DOHH2 (cell line): Measurements from ENCODE around the gene LTB.

Source experiments
- H3F3A ChIP-seq: fragments of 200-600 bp; sonication (generic), shearing (Covaris generic); 2 replicates; pipeline ENCODE4 v1.6.0; 2016; ENCODE audit warnings: antibody characterized with exemption, mild to moderate bottlenecking; ENCODE audit not compliant: control insufficient read depth, insufficient read depth
- H3K27ac ChIP-seq: fragments of 200-600 bp; sonication (generic); 2 replicates; pipeline ENCODE4 v1.5.1; 2014; ENCODE audit warnings: low read depth, mild to moderate bottlenecking, low read length, moderate library complexity
- H3K27me3 ChIP-seq: fragments of 200-600 bp; sonication (generic); 2 replicates; pipeline ENCODE4 v1.6.1; 2014; ENCODE audit warnings: mild to moderate bottlenecking, low read length, mixed read lengths; ENCODE audit not compliant: control insufficient read depth
- H3K36me3 ChIP-seq: fragments of 200-600 bp; sonication (generic); 2 replicates; pipeline ENCODE4 v1.6.1; 2014; ENCODE audit warnings: mild to moderate bottlenecking, low read length, moderate library complexity, mixed read lengths; ENCODE audit not compliant: control insufficient read depth
- H3K4me1 ChIP-seq: fragments of 200-600 bp; sonication (generic); 2 replicates; pipeline ENCODE4 v1.6.1; 2014; ENCODE audit warnings: mild to moderate bottlenecking, low read length, mixed read lengths; ENCODE audit not compliant: control insufficient read depth
- H3K4me2 ChIP-seq: fragments of 200-600 bp; sonication (generic); 2 replicates; pipeline ENCODE4 v1.6.0; 2014; ENCODE audit warnings: mild to moderate bottlenecking, low read length, moderate library complexity
- H3K4me3 ChIP-seq: fragments of 200-600 bp; sonication (generic); 2 replicates; pipeline ENCODE4 v1.5.1; 2014; ENCODE audit warnings: mild to moderate bottlenecking, low read length, mixed read lengths
- H3K79me2 ChIP-seq: fragments of 200-600 bp; sonication (generic); 2 replicates; pipeline ENCODE4 v1.6.1; 2014; ENCODE audit warnings: mild to moderate bottlenecking, low read length, mixed read lengths; ENCODE audit not compliant: control insufficient read depth
- H3K9me2 ChIP-seq: fragments of 200-600 bp; sonication (generic); replicated peaks from 2 replicates; pipeline ENCODE4 v1.6.1; 2014; ENCODE audit warnings: mild to moderate bottlenecking, low read length, mixed read lengths; ENCODE audit not compliant: control insufficient read depth
- H3K9me3 ChIP-seq: fragments of 200-600 bp; sonication (generic); 2 replicates; pipeline ENCODE4 v1.6.1; 2014; ENCODE audit warnings: antibody characterized with exemption, low read length, mixed read lengths; ENCODE audit not compliant: control insufficient read depth, insufficient read depth
- H4K20me1 ChIP-seq: fragments of 200-600 bp; sonication (generic); 2 replicates; pipeline ENCODE4 v1.6.0; 2014; ENCODE audit warnings: low read depth, mild to moderate bottlenecking, antibody characterized with exemption, low read length, moderate library complexity; ENCODE audit not compliant: control insufficient read depth, insufficient read depth
- CTCF ChIP-seq: fragments of 200-600 bp; sonication (generic); IDR thresholded peaks from one replicate; pipeline ENCODE4 v1.5.1; 2014; ENCODE audit warnings: antibody characterized with exemption, mild to moderate bottlenecking, low read depth, low read length; ENCODE audit not compliant: poor library complexity, severe bottlenecking
- EZH2phosphoT487 ChIP-seq: fragments of 200-600 bp; sonication (generic); IDR thresholded peaks from 2 replicates; pipeline ENCODE4 v1.6.1; 2017; ENCODE audit warnings: borderline replicate concordance, mild to moderate bottlenecking, antibody characterized with exemption, low read length, moderate library complexity, mixed read lengths

LTB gene

GRCh38 chr6:31546339-31546957, 35.8 kb downstream of the LTB start, which contains the start of gene ATP6V1G2:
Gene ATP6V1G2, minus strand, starts transcription at chr6:31546608. Its CDS starts 49 bp downstream, at chr6:31546559.
- Histone ChIP-seq H3K79me2 (peaks cover 33% of the 10 kb centered on the region), H3K9me3 (no peaks in the 10 kb centered on the region), H3K27me3 (no peaks in the 10 kb centered on the region), H3K36me3 (peaks cover 31% of the 10 kb centered on the region), H3K4me2 (peak within 1 kb of the TSS; percentile 95), H3K9me2 (no peaks in the 10 kb centered on the region), H4K20me1 (no peaks in the 10 kb centered on the region), H3K4me1 (peaks cover 65% of the 10 kb centered on the region), H3K27ac (peak within 1 kb of the TSS; percentile 65), H3F3A (peaks cover 22% of the 10 kb centered on the region), H3K4me3 (peak within 1 kb of the TSS; percentile 81)
- TF ChIP-seq CTCF (peak; percentile 99), EZH2phosphoT487 (no peak)

GRCh38 chr6:31545291-31545690, 36.9 kb downstream of the LTB start:
- Histone ChIP-seq H3K27me3 (no peaks in the 10 kb centered on the region), H3K9me2 (no peaks in the 10 kb centered on the region), H4K20me1 (peaks cover 7% of the 10 kb centered on the region; the same call in 1 of the 2 replicates), H3K4me3 (no peak overlapping the region), H3K4me1 (peaks cover 62% of the 10 kb centered on the region), H3K4me2 (peak overlapping the region; percentile 6; the same call in 1 of the 2 replicates), H3K79me2 (peaks cover 44% of the 10 kb centered on the region), H3K9me3 (no peaks in the 10 kb centered on the region), H3K36me3 (peaks cover 38% of the 10 kb centered on the region), H3K27ac (no peak overlapping the region), H3F3A (peaks cover 22% of the 10 kb centered on the region)
- no peak for TF ChIP-seq CTCF

- no peak for TF ChIP-seq EZH2phosphoT487
- TF ChIP-seq CTCF: no peak
- H3K36me3 ChIP-seq: peaks cover 43% of the 10 kb centered on the region
- no peaks in the 10 kb centered on the region for H3K9me2 ChIP-seq
- no peaks in the 10 kb centered on the region for H3K9me3 ChIP-seq
- H3F3A ChIP-seq: peaks cover 22% of the 10 kb centered on the region
- H3K4me2 ChIP-seq: peak overlapping the region; percentile 6; the same call in 1 of the 2 replicates
- no peak overlapping the region for H3K4me3 ChIP-seq
- peaks cover 62% of the 10 kb centered on the region for H3K4me1 ChIP-seq
- no peaks in the 10 kb centered on the region for H3K27me3 ChIP-seq
- peaks cover 50% of the 10 kb centered on the region for H3K79me2 ChIP-seq
- peaks cover 13% of the 10 kb centered on the region; the same call in 1 of the 2 replicates for H4K20me1 ChIP-seq
- no peak overlapping the region for H3K27ac ChIP-seq
Measured at GRCh38 chr6:31544676-31545075, 37.5 kb downstream of the LTB start.
